HepG2 (cell line): Measurements from ENCODE around the gene NT5C3B. TPM values are rescaled to one million over a fixed set of nuclear protein-coding genes. Genes with fewer than 3 reads are reported as not detected.

Experiments
- AHR ChIP-seq: IDR thresholded peaks from 2 replicates; pipeline ENCODE4 v1.6.1; 2018; ENCODE audit warnings: missing genetic modification reagents, missing compliant biosample characterization
- ATM ChIP-seq: fragments of 450-650 bp; IDR thresholded peaks from 2 replicates; pipeline ENCODE4 v1.7.1; 2017; ENCODE audit warnings: mild to moderate bottlenecking, borderline replicate concordance
- HBP1 ChIP-seq: IDR thresholded peaks from 2 replicates; pipeline ENCODE4 v1.6.1; 2016; ENCODE audit warnings: low read depth, control low read depth
- HNRNPH1 ChIP-seq: fragments of 200-400 bp; formaldehyde crosslinking; optimal IDR thresholded peaks from 2 replicates; pipeline ENCODE3; 2017; ENCODE audit warnings: mild to moderate bottlenecking, low read depth, low read length
- JUNB ChIP-seq: sonication (generic); formaldehyde crosslinking; IDR thresholded peaks from 2 replicates; pipeline ENCODE4 v1.8.0; 2022; ENCODE audit warnings: missing genetic modification reagents, mild to moderate bottlenecking, borderline replicate concordance
- MAFG ChIP-seq: sonication (generic); formaldehyde crosslinking; IDR thresholded peaks from 2 replicates; pipeline ENCODE4 v1.5.1; 2020; ENCODE audit warnings: mild to moderate bottlenecking, missing genetic modification reagents
- MED1 ChIP-seq: sonication (generic); formaldehyde crosslinking; IDR thresholded peaks from 2 replicates; pipeline ENCODE4 v1.4.0; 2020; ENCODE audit warnings: missing genetic modification reagents
- SMC3 ChIP-seq: IDR thresholded peaks from 2 replicates; pipeline ENCODE4 v1.6.1; 2011; ENCODE audit warnings: low read length, improper control_type of control experiment
- SNAPC2 ChIP-seq: sonication (generic); formaldehyde crosslinking; IDR thresholded peaks from 2 replicates; pipeline ENCODE4 v1.8.1; 2022; ENCODE audit warnings: mild to moderate bottlenecking, missing genetic modification reagents
- TEF ChIP-seq: sonication (generic); formaldehyde crosslinking; IDR thresholded peaks from 2 replicates; pipeline ENCODE4 v1.5.0; 2020; ENCODE audit warnings: missing genetic modification reagents
- ZNF12 ChIP-seq: sonication (generic); formaldehyde crosslinking; IDR thresholded peaks from 2 replicates; pipeline ENCODE4 v1.5.0; 2020; ENCODE audit warnings: missing genetic modification reagents
- ZNF317 ChIP-seq: sonication (generic); formaldehyde crosslinking; IDR thresholded peaks from 2 replicates; pipeline ENCODE4 v1.5.0; 2020; ENCODE audit warnings: mild to moderate bottlenecking, missing genetic modification reagents
- ZNF33B ChIP-seq: sonication (generic); formaldehyde crosslinking; IDR thresholded peaks from 2 replicates; pipeline ENCODE4 v1.5.1; 2020; ENCODE audit warnings: mild to moderate bottlenecking, missing genetic modification reagents
- ZNF674 ChIP-seq: sonication (generic); formaldehyde crosslinking; IDR thresholded peaks from 2 replicates; pipeline ENCODE4 v1.5.0; 2020; ENCODE audit warnings: low read depth, mild to moderate bottlenecking, missing genetic modification reagents
- ZNF724P ChIP-seq: sonication (generic); formaldehyde crosslinking; IDR thresholded peaks from 2 replicates; pipeline ENCODE4 v1.8.0; 2022; ENCODE audit warnings: missing genetic modification reagents, borderline replicate concordance
- ZNF749 ChIP-seq: sonication (generic); formaldehyde crosslinking; IDR thresholded peaks from 2 replicates; pipeline ENCODE4 v1.8.0; 2022; ENCODE audit warnings: mild to moderate bottlenecking, missing genetic modification reagents, moderate library complexity, borderline replicate concordance
- ZNF775 ChIP-seq: sonication (generic); formaldehyde crosslinking; IDR thresholded peaks from 2 replicates; pipeline ENCODE4 v1.4.0; 2020; ENCODE audit warnings: missing genetic modification reagents, mild to moderate bottlenecking, moderate library complexity, borderline replicate concordance
- polyA plus RNA-seq, 8 experiments: library from polyadenylated mRNA; depleted of rRNA in 3 of 8; stranded (reverse) in 7 of 8; unstranded in 1 of 8; fragments of >200 nt; fragmentation: Illumina TruSeq in 4 of 8; extraction: Trizol in 4 of 8; gene quantifications; 2 replicates each; pipeline versions ENCODE4 v1.2.1 to v1.2.3, GENCODE V29; 2011 to 2016; ENCODE audit warnings: low read depth in 4 of 8, missing spikeins in 1 of 8, mixed read lengths in 1 of 8; ENCODE audit not compliant: insufficient read depth in 1 of 8
- total RNA-seq, 5 experiments: library from RNA; depleted of rRNA; stranded (reverse); fragments of >200 nt; fragmentation: Illumina TruSeq; extraction: Trizol; gene quantifications; 2 replicates each; pipeline ENCODE4 v1.2.3, GENCODE V29; 2016; ENCODE audit warnings: low read depth in 1 of 5
- TF ChIP-seq, protein P1 (sequence below): sonication (generic); formaldehyde crosslinking; IDR thresholded peaks from 2 replicates; pipeline ENCODE4 v1.4.0; 2020; ENCODE audit warnings: missing genetic modification reagents, borderline replicate concordance
- TF ChIP-seq, protein P2 (sequence below): sonication (generic); formaldehyde crosslinking; IDR thresholded peaks from 2 replicates; pipeline ENCODE4 v1.4.0; 2020; ENCODE audit warnings: missing genetic modification reagents, low read depth, mild to moderate bottlenecking, borderline replicate concordance
- TF ChIP-seq, protein P3 (sequence below): sonication (generic); formaldehyde crosslinking; IDR thresholded peaks from 2 replicates; pipeline ENCODE4 v1.8.0; 2022; ENCODE audit warnings: mild to moderate bottlenecking, missing genetic modification reagents, moderate library complexity
- TF ChIP-seq, protein P4 (sequence below): sonication (generic); formaldehyde crosslinking; IDR thresholded peaks from 2 replicates; pipeline ENCODE4 v1.8.0; 2022; ENCODE audit warnings: low read depth, missing genetic modification reagents
- TF ChIP-seq, protein P5 (sequence below): sonication (generic); formaldehyde crosslinking; IDR thresholded peaks from 2 replicates; pipeline ENCODE4 v1.4.0; 2020; ENCODE audit warnings: mild to moderate bottlenecking, low read depth, missing genetic modification reagents

Gene NT5C3B
- total and polyA plus RNA-seq, 2 of the 13 experiments (the other 11 are each of a cell fraction or from before 2014, with no cell fraction given), result 104 to 126 TPM

- TF ChIP-seq ZNF724P (CRISPR knock-in tag) (no peak), ATM (no peak), AHR (no peak; the same call in 1 of the 2 replicates), MED1 (peak; percentile 4; the same call in 1 of the 2 replicates), ZNF674 (CRISPR knock-in tag) (peak; percentile 83; the same call in 1 of the 2 replicates), HNRNPH1 (no peak), ZNF12 (CRISPR knock-in tag) (no peak), TEF (CRISPR knock-in tag) (no peak), JUNB (CRISPR knock-in tag) (no peak), SNAPC2 (no peak; the same call in 1 of the 2 replicates), ZNF317 (CRISPR knock-in tag) (no peak), MAFG (CRISPR knock-in tag) (no peak), ZNF33B (CRISPR knock-in tag) (peak; percentile 74), SMC3 (no peak), ZNF749 (CRISPR knock-in tag) (peak; percentile 74; the same call in 1 of the 2 replicates), ZNF775 (CRISPR knock-in tag) (no peak), HBP1 (CRISPR knock-in tag) (no peak)
- TF ChIP-seq, protein P1, sequence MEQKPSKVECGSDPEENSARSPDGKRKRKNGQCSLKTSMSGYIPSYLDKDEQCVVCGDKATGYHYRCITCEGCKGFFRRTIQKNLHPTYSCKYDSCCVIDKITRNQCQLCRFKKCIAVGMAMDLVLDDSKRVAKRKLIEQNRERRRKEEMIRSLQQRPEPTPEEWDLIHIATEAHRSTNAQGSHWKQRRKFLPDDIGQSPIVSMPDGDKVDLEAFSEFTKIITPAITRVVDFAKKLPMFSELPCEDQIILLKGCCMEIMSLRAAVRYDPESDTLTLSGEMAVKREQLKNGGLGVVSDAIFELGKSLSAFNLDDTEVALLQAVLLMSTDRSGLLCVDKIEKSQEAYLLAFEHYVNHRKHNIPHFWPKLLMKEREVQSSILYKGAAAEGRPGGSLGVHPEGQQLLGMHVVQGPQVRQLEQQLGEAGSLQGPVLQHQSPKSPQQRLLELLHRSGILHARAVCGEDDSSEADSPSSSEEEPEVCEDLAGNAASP (CRISPR knock-in tag), result peak; percentile 11; the same call in 1 of the 2 replicates
- TF ChIP-seq, protein P2, sequence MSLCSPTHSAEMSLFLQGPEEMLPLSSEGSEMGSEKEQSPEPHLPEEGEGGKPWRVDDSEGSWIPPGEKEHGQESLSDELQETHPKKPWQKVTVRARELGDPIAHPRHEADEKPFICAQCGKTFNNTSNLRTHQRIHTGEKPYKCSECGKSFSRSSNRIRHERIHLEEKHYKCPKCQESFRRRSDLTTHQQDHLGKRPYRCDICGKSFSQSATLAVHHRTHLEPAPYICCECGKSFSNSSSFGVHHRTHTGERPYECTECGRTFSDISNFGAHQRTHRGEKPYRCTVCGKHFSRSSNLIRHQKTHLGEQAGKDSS, result no peak
- TF ChIP-seq, protein P3, sequence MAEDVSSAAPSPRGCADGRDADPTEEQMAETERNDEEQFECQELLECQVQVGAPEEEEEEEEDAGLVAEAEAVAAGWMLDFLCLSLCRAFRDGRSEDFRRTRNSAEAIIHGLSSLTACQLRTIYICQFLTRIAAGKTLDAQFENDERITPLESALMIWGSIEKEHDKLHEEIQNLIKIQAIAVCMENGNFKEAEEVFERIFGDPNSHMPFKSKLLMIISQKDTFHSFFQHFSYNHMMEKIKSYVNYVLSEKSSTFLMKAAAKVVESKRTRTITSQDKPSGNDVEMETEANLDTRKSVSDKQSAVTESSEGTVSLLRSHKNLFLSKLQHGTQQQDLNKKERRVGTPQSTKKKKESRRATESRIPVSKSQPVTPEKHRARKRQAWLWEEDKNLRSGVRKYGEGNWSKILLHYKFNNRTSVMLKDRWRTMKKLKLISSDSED (CRISPR knock-in tag), result no peak
- TF ChIP-seq, protein P4, sequence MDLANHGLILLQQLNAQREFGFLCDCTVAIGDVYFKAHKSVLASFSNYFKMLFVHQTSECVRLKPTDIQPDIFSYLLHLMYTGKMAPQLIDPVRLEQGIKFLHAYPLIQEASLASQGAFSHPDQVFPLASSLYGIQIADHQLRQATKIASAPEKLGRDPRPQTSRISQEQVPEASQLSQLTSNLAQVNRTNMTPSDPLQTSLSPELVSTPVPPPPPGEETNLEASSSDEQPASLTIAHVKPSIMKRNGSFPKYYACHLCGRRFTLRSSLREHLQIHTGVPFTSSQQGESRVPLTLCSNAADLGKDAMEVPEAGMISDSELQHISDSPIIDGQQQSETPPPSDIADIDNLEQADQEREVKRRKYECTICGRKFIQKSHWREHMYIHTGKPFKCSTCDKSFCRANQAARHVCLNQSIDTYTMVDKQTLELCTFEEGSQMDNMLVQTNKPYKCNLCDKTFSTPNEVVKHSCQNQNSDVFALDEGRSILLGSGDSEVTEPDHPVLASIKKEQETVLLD (CRISPR knock-in tag), result no peak
- TF ChIP-seq, protein P5, sequence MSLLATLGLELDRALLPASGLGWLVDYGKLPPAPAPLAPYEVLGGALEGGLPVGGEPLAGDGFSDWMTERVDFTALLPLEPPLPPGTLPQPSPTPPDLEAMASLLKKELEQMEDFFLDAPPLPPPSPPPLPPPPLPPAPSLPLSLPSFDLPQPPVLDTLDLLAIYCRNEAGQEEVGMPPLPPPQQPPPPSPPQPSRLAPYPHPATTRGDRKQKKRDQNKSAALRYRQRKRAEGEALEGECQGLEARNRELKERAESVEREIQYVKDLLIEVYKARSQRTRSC (CRISPR knock-in tag), result no peak
These were observed at the start of gene NT5C3B (continued) for GRCh38 chr17:41835800-41836549.
